GM21576 (cell line): ENCODE measurements around the gene JARID2.
"Not testable (repeated sequence)": the region's sequence is repeated elsewhere in the genome, so short reads cannot be mapped to it uniquely, and the experiment has no call there.

Experiments
- ATAC-seq: cut with Tn5 transposase; IDR thresholded peaks from one replicate; pipeline ENCODE4 v1.9.1; 2021; ENCODE audit warnings: mild to moderate bottlenecking, moderate library complexity; ENCODE audit not compliant: unreplicated experiment

The JARID2 gene

GRCh38 chr6:15409301-15410125, 163.6 kb downstream of the JARID2 start:
- ATAC-seq = no peak

- no peak for ATAC-seq
These were observed 164.2 kb downstream of the JARID2 start for GRCh38 chr6:15410126-15410391.

- ATAC-seq = no peak
These were observed 164.9 kb downstream of the JARID2 start for GRCh38 chr6:15410752-15411151.

- no peak for ATAC-seq
These were observed 165.9 kb downstream of the JARID2 start for GRCh38 chr6:15411766-15412165.

GRCh38 chr6:15412767-15413166, 166.9 kb downstream of the JARID2 start:
- no peak for ATAC-seq

- ATAC-seq = no peak
These were observed 167.8 kb downstream of the JARID2 start for GRCh38 chr6:15413466-15414234.

GRCh38 chr6:15414235-15414612, 168.4 kb downstream of the JARID2 start:
- ATAC-seq = no peak

- ATAC-seq = not testable (repeated sequence)
These were observed 169.8 kb downstream of the JARID2 start for GRCh38 chr6:15415622-15416021.

GRCh38 chr6:15416932-15417509, 171.2 kb downstream of the JARID2 start:
- no peak for ATAC-seq

GRCh38 chr6:15417811-15418210, 171.9 kb downstream of the JARID2 start:
- no peak for ATAC-seq

- ATAC-seq = no peak
These were observed 173.6 kb downstream of the JARID2 start for GRCh38 chr6:15419493-15419892.

GRCh38 chr6:15420959-15421438, 175.1 kb downstream of the JARID2 start:
- ATAC-seq = peak; percentile 81

GRCh38 chr6:15421945-15422733, 176.3 kb downstream of the JARID2 start:
- no peak for ATAC-seq

GRCh38 chr6:15423286-15423993, 177.6 kb downstream of the JARID2 start:
- no peak for ATAC-seq

- ATAC-seq = no peak
These were observed 180.1 kb downstream of the JARID2 start for GRCh38 chr6:15425947-15426346.

GRCh38 chr6:15426395-15426794, 180.5 kb downstream of the JARID2 start:
- ATAC-seq = no peak

- no peak for ATAC-seq
These were observed 181.0 kb downstream of the JARID2 start for GRCh38 chr6:15426901-15427300.

GRCh38 chr6:15427331-15428070, 181.6 kb downstream of the JARID2 start:
- ATAC-seq = no peak

- ATAC-seq = no peak
These were observed 183.6 kb downstream of the JARID2 start for GRCh38 chr6:15429141-15430110.
